ENCODE measurements around the gene PNPLA8.

The PNPLA8 gene

GRCh38 chr7:108487646-108488045 is 38.3 kb downstream of the PNPLA8 start:
- H3F3A ChIP-seq (ENCODE audit: low read depth): no peaks in the 10 kb centered on the region
- no peaks in the 10 kb centered on the region for H4K20me1 ChIP-seq (ENCODE audit: insufficient read depth, low read length, poor library complexity, severe bottlenecking)
- no peaks in the 10 kb centered on the region for H3K79me2 ChIP-seq (ENCODE audit: insufficient read depth, low read length)
- H3K4me2 ChIP-seq (ENCODE audit: low read depth, low read length, poor library complexity, severe bottlenecking): no peak overlapping the region
- no peaks in the 10 kb centered on the region for H3K9me3 ChIP-seq (ENCODE audit: insufficient read depth, low read depth, low read length)
- peaks cover 33% of the 10 kb centered on the region; the same call in 1 of the 2 replicates for H3K36me3 ChIP-seq (ENCODE audit: insufficient read depth, low read length)
- H2AFZ ChIP-seq (ENCODE audit: low read length): no peak overlapping the region
- no peak overlapping the region for H3K4me3 ChIP-seq (ENCODE audit: low read length, poor library complexity, severe bottlenecking)
- H3K9ac ChIP-seq (ENCODE audit: low read depth, low read length, poor library complexity, severe bottlenecking): no peak overlapping the region
- H3K27me3 ChIP-seq (ENCODE audit: insufficient read depth, low read length, poor library complexity, severe bottlenecking): no peaks in the 10 kb centered on the region
- TF ChIP-seq EZH2phosphoT487 (IDR thresholded peaks at IDR 0.05; ENCODE audit: borderline replicate concordance) (no peak), CTCF (conservative IDR thresholded peaks at IDR 0.05; ENCODE audit: low read length) (no peak)
- H3K4me1 ChIP-seq (ENCODE audit: insufficient read depth, low read length, poor library complexity, severe bottlenecking): no peaks in the 10 kb centered on the region
- H3K9me2 ChIP-seq (replicated peaks; ENCODE audit: low read depth, low read length): no peaks in the 10 kb centered on the region

- Histone ChIP-seq H2AFZ (ENCODE audit: low read length) (no peak overlapping the region), H3K9me3 (ENCODE audit: insufficient read depth, low read depth, low read length) (no peaks in the 10 kb centered on the region), H3K9ac (ENCODE audit: low read depth, low read length, poor library complexity, severe bottlenecking) (no peak overlapping the region), H3K4me3 (ENCODE audit: low read length, poor library complexity, severe bottlenecking) (no peak overlapping the region), H3K4me1 (ENCODE audit: insufficient read depth, low read length, poor library complexity, severe bottlenecking) (no peaks in the 10 kb centered on the region), H3F3A (ENCODE audit: low read depth) (no peaks in the 10 kb centered on the region), H3K9me2 (replicated peaks; ENCODE audit: low read depth, low read length) (no peaks in the 10 kb centered on the region), H3K79me2 (ENCODE audit: insufficient read depth, low read length) (no peaks in the 10 kb centered on the region), H3K36me3 (ENCODE audit: insufficient read depth, low read length) (peaks cover 37% of the 10 kb centered on the region; the same call in 1 of the 2 replicates), H3K4me2 (ENCODE audit: low read depth, low read length, poor library complexity, severe bottlenecking) (no peak overlapping the region), H4K20me1 (ENCODE audit: insufficient read depth, low read length, poor library complexity, severe bottlenecking) (no peaks in the 10 kb centered on the region), H3K27me3 (ENCODE audit: insufficient read depth, low read length, poor library complexity, severe bottlenecking) (no peaks in the 10 kb centered on the region)
- TF ChIP-seq CTCF (conservative IDR thresholded peaks at IDR 0.05; ENCODE audit: low read length): no peak
Measured at GRCh38 chr7:108486291-108486966, 39.5 kb downstream of the PNPLA8 start.

GRCh38 chr7:108484137-108484536 is 41.8 kb downstream of the PNPLA8 start:
- TF ChIP-seq CTCF (conservative IDR thresholded peaks at IDR 0.05; ENCODE audit: low read length): no peak
- TF ChIP-seq EZH2phosphoT487 (IDR thresholded peaks at IDR 0.05; ENCODE audit: borderline replicate concordance): no peak
- Histone ChIP-seq H3K4me2 (ENCODE audit: low read depth, low read length, poor library complexity, severe bottlenecking) (no peak overlapping the region), H4K20me1 (ENCODE audit: insufficient read depth, low read length, poor library complexity, severe bottlenecking) (no peaks in the 10 kb centered on the region)

More at GRCh38 chr7:108484137-108484536, 41.8 kb downstream of the PNPLA8 start:
- no peak overlapping the region for H2AFZ ChIP-seq (ENCODE audit: low read length)
- H3K79me2 ChIP-seq (ENCODE audit: insufficient read depth, low read length): no peaks in the 10 kb centered on the region
- no peaks in the 10 kb centered on the region for H3K9me3 ChIP-seq (ENCODE audit: insufficient read depth, low read depth, low read length)
- no peaks in the 10 kb centered on the region for H3F3A ChIP-seq (ENCODE audit: low read depth)
- H3K9ac ChIP-seq (ENCODE audit: low read depth, low read length, poor library complexity, severe bottlenecking): no peak overlapping the region
- H3K9me2 ChIP-seq (replicated peaks; ENCODE audit: low read depth, low read length): no peaks in the 10 kb centered on the region
- H3K4me1 ChIP-seq (ENCODE audit: insufficient read depth, low read length, poor library complexity, severe bottlenecking): no peaks in the 10 kb centered on the region
- H3K36me3 ChIP-seq (ENCODE audit: insufficient read depth, low read length): peaks cover 40% of the 10 kb centered on the region; the same call in 1 of the 2 replicates
- H3K27me3 ChIP-seq (ENCODE audit: insufficient read depth, low read length, poor library complexity, severe bottlenecking): no peaks in the 10 kb centered on the region
- no peak overlapping the region for H3K4me3 ChIP-seq (ENCODE audit: low read length, poor library complexity, severe bottlenecking)

All from Loucy (cell line).